ENCODE data around the gene BANF2.

Gene BANF2

GRCh38 chr20:17664025-17664633 is 35.6 kb upstream of the BANF2 start:
- DNase-seq (ENCODE audit: low read depth in 2 of 2), result no peak

DNA sequence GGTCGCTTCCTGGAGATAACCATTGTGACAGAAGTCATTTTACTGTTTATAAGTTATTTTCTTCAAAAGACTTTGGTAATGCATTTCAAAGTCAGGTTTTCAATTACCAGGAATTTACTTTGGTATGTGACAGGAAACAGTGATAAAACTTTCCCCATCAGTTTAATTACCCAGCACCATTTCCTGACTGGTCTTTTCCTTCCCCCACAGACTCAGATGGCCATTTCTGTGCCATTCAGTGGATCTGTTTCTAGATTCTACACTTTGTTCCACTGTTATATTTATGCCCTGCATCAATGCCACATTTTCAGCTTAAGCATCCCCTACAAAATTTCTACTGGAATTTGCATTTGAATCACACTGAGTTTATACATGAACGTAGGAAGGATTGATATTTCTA is 34.0 kb upstream of the BANF2 start:
- no peak for DNase-seq (ENCODE audit: low read depth in 2 of 2)

DNA sequence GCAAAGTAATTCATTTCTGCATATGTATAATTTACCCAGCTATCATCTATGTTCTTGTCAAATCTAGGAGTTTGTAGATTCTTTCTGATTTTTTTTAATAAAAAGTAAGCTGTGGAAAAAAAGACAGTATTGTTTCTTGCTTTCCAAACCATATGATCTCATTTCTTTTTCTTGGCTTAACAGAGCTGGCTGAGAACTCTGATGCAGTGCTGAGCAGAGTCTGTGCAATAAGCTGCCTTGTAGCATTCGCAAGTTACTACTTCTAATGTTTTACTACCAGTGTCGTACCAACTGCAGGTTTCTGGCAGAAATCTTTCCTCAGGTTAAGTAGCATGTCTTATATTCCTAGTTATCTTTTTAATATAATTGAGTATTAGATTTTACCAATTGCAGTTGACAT is 33.3 kb upstream of the BANF2 start:
- no peak for DNase-seq (ENCODE audit: low read depth in 2 of 2)

DNA sequence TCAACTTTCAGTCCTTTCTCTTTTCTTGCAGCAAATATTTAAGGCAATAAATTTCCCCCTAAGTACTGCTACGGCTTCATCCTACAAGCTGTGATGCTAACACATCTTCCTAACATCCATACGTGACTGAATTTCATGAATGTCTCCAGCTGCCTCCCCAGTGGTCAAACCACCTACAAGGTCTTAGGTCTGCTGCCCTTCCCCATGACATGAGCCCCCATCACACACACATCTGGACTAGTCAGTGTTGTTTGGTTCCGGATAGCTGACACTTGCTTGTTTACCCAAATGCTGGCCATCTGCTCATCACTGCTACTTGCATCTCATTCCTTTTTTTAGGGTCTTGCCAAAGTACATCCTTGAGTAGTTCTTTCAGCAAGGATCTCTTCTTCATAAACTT is 32.3 kb upstream of the BANF2 start:
- no peak for DNase-seq (ENCODE audit: low read depth in 2 of 2)

DNA sequence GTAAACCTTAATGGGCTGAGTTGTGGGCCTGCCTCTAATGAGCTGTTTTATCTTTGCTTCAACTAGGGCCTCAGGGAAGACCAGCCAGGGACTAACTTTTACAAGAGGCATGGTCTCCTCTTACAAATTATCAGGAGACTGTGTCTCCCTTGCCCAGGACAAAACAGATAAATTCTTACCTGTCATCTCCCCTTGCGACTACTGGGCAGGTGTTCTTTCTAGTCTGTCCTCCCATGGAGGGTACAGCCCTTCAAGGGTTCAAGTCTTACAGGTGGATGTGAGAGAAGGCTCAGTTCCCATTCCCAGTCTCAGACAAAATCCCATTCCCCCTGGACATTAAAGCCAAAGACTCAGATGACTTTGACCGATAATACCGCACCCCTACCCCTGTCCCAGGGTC is 31.3 kb upstream of the BANF2 start:
- no peak for DNase-seq (ENCODE audit: low read depth in 2 of 2)

DNA sequence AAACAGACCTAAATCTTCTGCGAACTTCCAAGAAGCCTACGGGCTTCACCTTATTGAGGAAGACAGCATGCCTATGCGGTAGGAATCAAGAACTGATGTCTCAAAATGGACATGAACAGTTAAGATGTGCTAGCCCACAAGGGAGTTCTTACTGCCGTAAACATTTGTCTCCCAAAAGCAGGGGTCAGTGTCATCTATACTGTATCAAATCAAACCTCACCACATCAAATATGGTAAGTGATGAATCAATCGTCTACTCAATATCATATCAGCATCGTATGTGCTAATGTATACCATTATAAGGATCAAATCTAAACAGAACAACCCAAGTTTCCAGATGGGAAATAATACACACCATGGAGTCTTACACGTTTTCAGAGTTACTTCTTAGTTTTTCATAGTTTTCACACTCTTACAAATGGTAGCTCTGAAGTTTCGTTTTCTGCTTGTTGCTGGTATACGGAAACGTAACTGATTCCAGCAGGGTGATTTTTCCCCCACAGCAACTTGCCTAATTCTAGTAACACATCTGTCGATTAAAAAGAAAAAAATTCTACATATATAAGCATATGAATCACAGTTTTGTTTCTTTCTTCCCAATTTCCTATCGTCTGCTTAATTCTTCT is 30.3 kb upstream of the BANF2 start:
- no peak for DNase-seq (ENCODE audit: low read depth in 2 of 2)

DNA sequence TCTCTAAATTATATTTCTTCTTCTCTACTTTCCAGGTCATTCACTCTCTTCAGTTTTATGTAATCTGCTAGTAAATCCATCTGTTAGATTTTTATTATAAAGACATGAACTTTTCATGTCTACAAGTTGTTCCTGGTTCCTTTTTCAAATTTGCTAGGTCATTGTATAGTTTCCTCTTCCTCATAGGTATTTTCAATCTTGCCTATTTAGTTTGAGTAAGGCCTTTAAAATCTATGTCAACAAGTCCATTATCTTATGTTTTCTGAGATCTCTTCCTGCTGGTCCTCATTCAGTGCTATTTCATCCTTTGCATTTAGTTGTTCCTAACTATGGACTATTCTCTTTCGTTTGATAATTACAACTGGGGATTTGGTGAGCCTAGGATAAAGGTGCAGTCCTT is 28.8 kb upstream of the BANF2 start:
- DNase-seq (ENCODE audit: low read depth in 2 of 2), result no peak

DNA sequence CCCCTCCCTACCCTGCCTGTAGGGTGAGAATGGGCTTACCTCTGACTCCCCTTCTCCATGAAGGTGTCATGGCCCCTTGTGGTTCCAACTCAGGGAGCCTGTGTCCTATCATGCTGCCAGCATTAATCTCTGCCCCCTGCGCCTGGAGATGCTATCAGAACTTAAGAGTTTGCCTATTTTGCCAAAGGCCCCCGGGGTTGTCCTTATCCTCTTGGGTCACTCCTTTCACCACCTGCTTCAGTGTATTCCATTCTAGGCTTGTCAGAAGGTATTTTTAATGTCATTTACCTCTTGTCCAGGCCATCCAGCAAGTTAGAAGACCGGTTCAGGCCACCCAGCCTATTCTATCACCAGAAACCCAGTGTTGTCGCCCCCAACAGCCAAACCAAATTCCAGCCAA is 28.2 kb upstream of the BANF2 start:
- no peak for DNase-seq (ENCODE audit: low read depth in 2 of 2)

- DNase-seq (ENCODE audit: low read depth in 2 of 2), result no peak
Measured at GRCh38 chr20:17673084-17673483, 26.7 kb upstream of the BANF2 start.

- DNase-seq (ENCODE audit: low read depth in 2 of 2), result no peak
Measured at GRCh38 chr20:17674722-17675518, 24.8 kb upstream of the BANF2 start.

GRCh38 chr20:17675519-17676377 is 24.0 kb upstream of the BANF2 start:
- DNase-seq (ENCODE audit: low read depth in 2 of 2), result no peak

DNA sequence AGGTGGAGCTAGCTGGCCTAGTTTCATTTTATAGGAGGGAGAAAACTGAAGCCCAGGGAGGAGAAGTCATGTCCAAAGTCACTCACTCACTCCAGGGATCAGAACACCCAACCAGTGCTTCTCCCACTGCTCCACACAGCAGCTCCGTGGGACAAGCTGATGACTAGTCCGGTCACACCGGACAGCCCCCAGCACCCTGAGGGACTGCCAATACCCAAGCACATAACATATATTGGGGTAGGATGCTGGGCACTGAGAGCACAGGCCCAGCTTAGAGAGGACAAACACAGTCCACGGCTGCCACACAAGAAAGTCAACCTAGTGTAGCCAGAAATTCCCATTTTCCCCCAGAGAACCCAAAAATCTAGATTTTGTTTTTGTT is 23.4 kb upstream of the BANF2 start:
- no peak for DNase-seq (ENCODE audit: low read depth in 2 of 2)

DNA sequence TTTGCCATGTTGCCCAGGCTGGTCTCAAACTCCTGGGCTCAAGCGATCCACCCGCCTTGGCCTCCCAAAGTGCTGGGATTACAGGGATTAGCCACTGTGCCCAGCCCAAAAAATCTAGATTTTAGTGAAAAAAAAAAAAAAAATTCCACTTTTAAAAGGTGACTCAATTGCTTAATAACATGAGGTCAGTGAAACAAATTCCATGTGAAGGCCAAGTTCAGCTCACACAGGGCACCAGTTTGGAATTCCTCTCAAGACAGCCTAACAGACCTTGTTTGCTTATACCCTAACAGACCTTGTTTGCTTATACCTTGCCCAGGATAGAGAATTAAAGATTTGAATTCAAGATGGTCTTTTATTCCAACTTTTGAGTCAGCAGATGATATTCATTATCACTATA is 22.8 kb upstream of the BANF2 start:
- DNase-seq (ENCODE audit: low read depth in 2 of 2), result no peak

DNA sequence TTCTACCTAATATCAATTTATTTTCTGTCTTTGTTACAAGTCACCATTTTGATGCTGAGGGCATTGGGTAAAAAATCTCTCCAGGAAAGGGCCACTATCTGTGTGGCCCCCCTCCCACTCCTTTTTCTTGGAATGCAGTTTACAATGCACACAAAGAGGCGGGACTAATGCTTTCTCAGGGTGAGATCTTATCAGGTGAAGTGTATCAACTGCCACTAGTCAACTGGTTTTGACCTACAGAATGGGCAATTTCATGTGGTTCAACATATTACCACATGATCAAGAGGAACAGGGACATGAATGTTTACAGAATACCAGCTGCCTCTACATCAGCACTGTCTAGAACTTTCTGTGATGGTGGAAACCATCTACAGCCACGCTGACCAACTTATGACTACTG is 21.5 kb upstream of the BANF2 start:
- no peak for DNase-seq (ENCODE audit: low read depth in 2 of 2)

DNA sequence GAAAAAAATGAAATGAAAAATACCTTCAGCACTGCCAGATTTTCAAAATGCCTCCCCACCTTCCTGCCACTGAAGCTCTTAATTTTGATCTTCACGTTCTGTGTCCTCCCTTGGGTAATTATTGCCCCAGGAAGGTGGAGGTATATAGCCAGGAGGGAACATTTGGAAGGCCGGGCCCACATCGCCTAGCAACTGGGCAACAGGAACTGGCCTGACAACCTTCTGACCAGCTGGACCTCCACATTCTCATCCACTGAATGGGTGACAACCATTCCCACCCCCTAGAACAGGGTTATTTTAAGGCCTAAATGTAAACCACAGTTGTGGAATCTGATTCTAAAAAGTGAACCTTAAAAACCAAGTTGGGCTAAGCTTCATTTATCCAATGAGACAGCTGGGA is 20.9 kb upstream of the BANF2 start:
- no peak for DNase-seq (ENCODE audit: low read depth in 2 of 2)

GRCh38 chr20:17679941-17680835 is 19.6 kb upstream of the BANF2 start:
- no peak for DNase-seq (ENCODE audit: low read depth in 2 of 2)

DNA sequence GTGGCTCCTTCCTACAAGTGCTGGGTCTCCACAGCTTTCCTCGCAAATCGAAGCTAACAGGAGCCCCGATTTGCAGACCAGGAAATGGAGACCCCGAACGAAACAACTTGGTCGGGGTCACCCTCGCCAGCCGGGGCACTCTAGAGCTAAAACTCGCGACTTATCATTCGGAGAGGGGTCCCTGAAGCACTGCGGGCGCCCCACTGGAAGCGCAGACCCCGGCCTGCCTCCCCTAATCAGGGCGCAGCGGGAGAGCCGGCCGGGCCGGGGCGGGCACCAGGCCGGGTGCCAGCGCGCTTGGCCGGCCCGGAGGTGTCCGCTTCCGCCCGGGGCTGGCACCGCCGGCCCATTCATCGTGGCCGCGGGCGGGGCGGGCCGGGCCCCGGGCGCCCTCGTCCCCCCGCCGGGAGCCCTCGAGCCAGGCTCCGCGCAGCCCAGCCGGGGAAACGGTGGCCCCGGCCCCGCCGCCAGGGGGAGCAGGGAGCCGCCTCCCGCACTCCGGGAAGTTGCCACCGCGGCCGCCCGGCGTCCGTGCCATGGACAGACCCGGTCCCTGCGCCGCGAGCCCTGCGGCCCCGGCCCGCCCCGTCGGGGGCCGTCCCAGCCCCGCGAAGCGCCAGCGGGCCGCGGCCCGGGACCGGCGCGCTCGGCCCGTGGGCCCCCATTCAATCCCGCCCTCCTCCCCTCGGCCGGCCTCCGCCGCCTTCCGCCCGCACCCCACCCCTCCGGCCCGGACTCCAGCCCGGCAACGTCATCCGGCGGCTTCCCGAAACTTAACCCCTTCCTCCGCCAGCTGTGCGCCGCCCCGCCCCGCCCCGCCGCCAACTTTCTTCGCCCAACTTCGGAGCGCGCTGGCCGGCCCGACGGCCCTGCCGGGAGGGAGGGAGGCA is 18.7 kb upstream of the BANF2 start:
- peak; percentile 64 to 65 for DNase-seq (ENCODE audit: low read depth in 2 of 2)

DNA sequence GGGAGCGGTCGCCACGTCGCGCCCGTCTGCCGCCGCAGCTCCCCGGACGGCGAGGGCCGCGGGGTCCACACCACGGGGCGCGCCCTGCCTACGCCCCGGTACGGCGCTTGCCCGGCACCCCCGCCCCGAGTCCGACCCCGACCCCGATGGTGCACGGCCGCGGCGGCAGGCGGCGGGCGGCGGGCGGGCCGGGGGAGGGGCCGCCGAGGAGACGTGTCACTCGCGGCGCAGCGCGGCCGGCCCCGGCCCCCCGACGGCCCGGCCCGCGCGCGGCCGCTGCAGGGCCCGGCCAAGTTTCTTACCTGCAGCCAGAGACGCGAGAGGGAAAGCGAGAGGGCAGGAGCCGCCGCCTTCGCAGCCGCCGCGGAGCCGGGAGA is 18.1 kb upstream of the BANF2 start:
- no peak for DNase-seq (ENCODE audit: low read depth in 2 of 2)

DNA sequence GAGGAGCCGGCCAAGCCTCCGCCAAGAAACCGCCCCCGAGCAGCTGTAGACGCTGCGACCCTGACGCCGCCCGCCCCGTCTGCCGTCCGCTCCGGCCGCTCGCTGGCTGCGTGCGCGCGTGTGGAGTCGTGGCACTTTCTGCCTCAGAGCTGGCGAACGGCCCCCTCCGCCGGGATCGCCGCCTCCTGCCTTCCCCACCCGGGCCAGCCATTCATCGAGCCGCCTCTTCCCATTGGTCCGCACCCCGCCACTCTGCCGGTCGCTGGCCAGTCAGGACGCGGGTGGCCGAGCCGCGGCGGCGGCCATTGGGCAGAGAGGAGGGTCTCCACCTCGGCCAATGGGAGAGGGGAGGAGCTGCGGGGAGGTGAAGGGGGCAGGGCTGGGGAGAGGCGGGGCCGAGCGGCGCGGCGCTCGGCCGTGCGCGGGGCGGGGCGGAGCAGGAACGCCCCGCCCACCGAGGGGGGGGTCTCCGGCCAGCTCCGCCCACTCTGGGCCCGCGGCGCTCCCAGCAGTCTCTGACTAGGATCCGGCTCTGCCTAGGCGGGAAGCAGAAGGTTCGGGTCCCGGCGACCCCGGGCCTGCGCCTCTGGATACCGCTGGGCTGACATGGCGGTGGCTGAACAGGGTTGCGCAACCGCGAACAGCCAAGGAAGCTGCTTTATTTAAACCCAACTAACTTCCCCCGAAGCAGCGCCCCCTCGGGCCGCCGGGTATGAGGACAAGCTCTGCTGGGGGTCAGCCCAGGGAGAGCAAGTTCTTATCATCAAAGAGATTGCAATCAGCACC is 17.5 kb upstream of the BANF2 start, which contains the start of gene RRBP1:
Gene RRBP1, minus strand, starts transcription at position 140 of the 786 bp plus-strand sequence. CDS start 21,735 bp downstream, outside the sequence.
- DNase-seq (ENCODE audit: low read depth in 2 of 2), result peak; percentile 93 to 96

DNA sequence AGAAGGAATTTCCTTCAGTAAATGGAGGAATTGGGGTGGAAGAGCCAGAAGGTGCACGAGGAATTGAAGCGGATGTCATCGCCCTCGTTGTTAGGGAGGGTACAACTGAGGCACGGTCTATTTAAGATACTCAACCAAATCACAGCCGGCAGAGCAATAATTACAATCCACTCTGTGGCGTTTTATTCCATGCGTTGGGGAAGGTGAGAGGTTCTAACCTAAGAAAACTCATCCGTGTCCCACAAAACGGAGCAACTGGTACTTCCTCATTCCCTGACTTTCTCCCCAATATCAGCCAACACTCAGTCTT is 16.9 kb upstream of the BANF2 start:
- DNase-seq (ENCODE audit: low read depth in 2 of 2), result no peak
